Hepatocyte (in vitro differentiated cells): ENCODE data around the gene POU6F2. TPM values are rescaled to one million over a fixed set of nuclear protein-coding genes. Genes with fewer than 3 reads are reported as not detected.

Experiments
- DNase-seq: peaks from one replicate; pipeline ENCODE4 v3.0.0-alpha.2; 2016; ENCODE audit warnings: low spot score
- H2AFZ ChIP-seq: fragments of 200-600 bp; sonication (generic); 2 replicates; pipeline ENCODE4 v1.6.0; 2016; ENCODE audit warnings: antibody characterized with exemption, mild to moderate bottlenecking
- H3K27ac ChIP-seq: fragments of 200-600 bp; sonication (generic); 2 replicates; pipeline ENCODE4 v1.5.1; 2016; ENCODE audit warnings: mild to moderate bottlenecking
- H3K27me3 ChIP-seq: fragments of 200-600 bp; sonication (generic); 2 replicates; pipeline ENCODE4 v1.6.1; 2016
- H3K36me3 ChIP-seq: fragments of 200-600 bp; sonication (generic); replicated peaks from 2 replicates; pipeline ENCODE4 v1.5.1; 2016; ENCODE audit warnings: low read depth; ENCODE audit not compliant: insufficient read depth
- H3K4me1 ChIP-seq: fragments of 200-600 bp; sonication (generic); 2 replicates; pipeline ENCODE4 v1.5.1; 2016; ENCODE audit warnings: mild to moderate bottlenecking, moderate library complexity; ENCODE audit not compliant: insufficient read depth
- H3K4me2 ChIP-seq: fragments of 200-600 bp; sonication (generic); 2 replicates; pipeline ENCODE4 v1.6.0; 2016
- H3K4me3 ChIP-seq: fragments of 200-600 bp; sonication (generic); 2 replicates; pipeline ENCODE4 v1.5.1; 2016; ENCODE audit warnings: mild to moderate bottlenecking
- H3K79me2 ChIP-seq: fragments of 200-600 bp; sonication (generic); 2 replicates; pipeline ENCODE4 v1.6.0; 2017; ENCODE audit warnings: mild to moderate bottlenecking
- H3K9me2 ChIP-seq: fragments of 200-600 bp; sonication (generic); replicated peaks from 2 replicates; pipeline ENCODE4 v1.6.0; 2017; ENCODE audit warnings: mild to moderate bottlenecking; ENCODE audit not compliant: insufficient read depth
- H3K9me3 ChIP-seq: fragments of 200-600 bp; sonication (generic); 2 replicates; pipeline ENCODE4 v1.5.1; 2016; ENCODE audit warnings: low read depth, mild to moderate bottlenecking
- H4K20me1 ChIP-seq: fragments of 200-600 bp; sonication (generic); 2 replicates; pipeline ENCODE4 v1.6.0; 2016; ENCODE audit warnings: mild to moderate bottlenecking; ENCODE audit not compliant: insufficient read depth, poor library complexity, severe bottlenecking
- CTCF ChIP-seq: fragments of 200-600 bp; sonication (generic); IDR thresholded peaks from 2 replicates; pipeline ENCODE4 v1.5.1; 2016; ENCODE audit warnings: antibody characterized with exemption, mild to moderate bottlenecking; ENCODE audit not compliant: poor library complexity
- EZH2 ChIP-seq: fragments of 200-600 bp; sonication (generic); IDR thresholded peaks from 2 replicates; pipeline ENCODE4 v1.6.1; 2016; ENCODE audit warnings: antibody characterized with exemption, mild to moderate bottlenecking, borderline replicate concordance
- EZH2phosphoT487 ChIP-seq: fragments of 200-600 bp; sonication (generic); IDR thresholded peaks from one replicate; pipeline ENCODE4 v1.6.1; 2018; ENCODE audit warnings: antibody characterized with exemption, mild to moderate bottlenecking, low read depth, moderate library complexity; ENCODE audit not compliant: unreplicated experiment, severe bottlenecking
- WGBS: methylation state at CpG from one replicate; pipeline ENCODE4 v1.1.6; 2016; ENCODE audit warnings: low lambda C conversion rate; ENCODE audit errors: missing lambda C conversion rate; 5-methylcytosine and 5-hydroxymethylcytosine counted together
- polyA plus RNA-seq: library from polyadenylated mRNA; unstranded; fragments of >200 nt; fragmentation: Nextera tagmentation; extraction: Ambion mirVana; gene quantifications from 2 replicates; pipeline ENCODE4 v1.2.1, GENCODE V29; 2016
- total RNA-seq: library from RNA; depleted of rRNA; stranded (reverse); fragments of >200 nt; gene quantifications from 2 replicates; pipeline ENCODE4 v1.2.3, GENCODE V29; 2014

POU6F2 gene
- total RNA-seq = 0.67 and 0.88 TPM in 2 replicates
- polyA plus RNA-seq = 1.3 and 1.4 TPM in 2 replicates

- no peaks in the 10 kb centered on the region for H3K79me2 ChIP-seq
- DNase-seq = no peak
- H3K4me3 ChIP-seq = no peak within 1 kb of the TSS
- no peak within 1 kb of the TSS for H2AFZ ChIP-seq
- H4K20me1 ChIP-seq = no peaks in the 10 kb centered on the region
- H3K27ac ChIP-seq = no peak within 1 kb of the TSS
- H3K36me3 ChIP-seq = no peaks in the 10 kb centered on the region
- TF ChIP-seq CTCF = no peak
- peak within 1 kb of the TSS; percentile 17 for H3K4me2 ChIP-seq
- no peaks in the 10 kb centered on the region for H3K9me3 ChIP-seq
- 94% methylated on average over 7 of the region's 7 CpGs for WGBS
- H3K4me1 ChIP-seq = peaks cover 4% of the 10 kb centered on the region
- H3K9me2 ChIP-seq = no peaks in the 10 kb centered on the region
- peaks cover 41% of the 10 kb centered on the region for H3K27me3 ChIP-seq
Measured at GRCh38 chr7:38977685-38978084, at the start of gene POU6F2. POU6F2 (plus strand) TSS chr7:38977909; CDS start chr7:38977954, 45 bp downstream.

GRCh38 chr7:38928506-38928905 is 49.2 kb upstream of the POU6F2 start:
- Histone ChIP-seq H3K4me2 (no peak overlapping the region), H3K27me3 (no peaks in the 10 kb centered on the region), H3K4me1 (no peaks in the 10 kb centered on the region), H3K79me2 (no peaks in the 10 kb centered on the region), H3K27ac (no peak overlapping the region), H3K9me3 (no peaks in the 10 kb centered on the region), H3K9me2 (no peaks in the 10 kb centered on the region), H3K36me3 (no peaks in the 10 kb centered on the region), H3K4me3 (no peak overlapping the region), H4K20me1 (no peaks in the 10 kb centered on the region), H2AFZ (no peak overlapping the region)
- no peak for DNase-seq
- WGBS = 95% methylated on average over 3 of the region's 3 CpGs
- TF ChIP-seq EZH2phosphoT487 (no peak), CTCF (no peak), EZH2 (no peak)

DNA sequence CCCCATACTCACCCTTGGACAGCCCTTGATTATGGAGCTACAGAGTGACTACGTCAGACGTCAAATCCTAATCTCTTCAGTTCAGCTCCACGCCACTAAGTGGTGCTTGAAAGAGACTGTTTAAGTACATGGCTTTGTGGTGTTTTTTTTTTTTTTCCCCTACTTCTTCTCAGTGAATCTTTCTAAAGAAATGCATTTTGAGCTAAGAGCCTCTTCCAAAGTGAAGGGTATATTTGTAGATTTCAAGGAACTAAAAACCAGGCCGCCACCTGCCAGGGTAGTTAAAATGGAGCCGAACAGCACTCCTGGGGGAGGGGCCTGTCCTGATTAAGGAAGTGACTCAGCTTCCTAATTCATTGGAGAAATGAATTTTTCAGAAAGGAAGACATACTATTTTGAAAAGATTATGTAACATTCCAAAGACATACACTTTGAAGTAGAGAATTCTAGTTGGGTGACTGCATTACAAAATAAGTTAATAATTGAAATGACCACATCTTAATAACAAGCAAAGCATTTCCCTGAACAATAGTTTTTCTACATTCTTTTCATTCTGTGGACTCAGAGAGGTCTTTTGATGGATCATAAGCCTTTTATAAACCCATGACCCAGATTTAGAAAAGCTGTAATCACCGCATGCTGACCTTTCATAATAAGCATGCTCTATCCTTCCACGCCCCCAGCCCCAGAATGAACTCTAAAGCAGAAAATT is 48.1 kb upstream of the POU6F2 start:
- no peak overlapping the region for H2AFZ ChIP-seq
- H3K36me3 ChIP-seq = no peaks in the 10 kb centered on the region
- H3K9me3 ChIP-seq = no peaks in the 10 kb centered on the region
- no peaks in the 10 kb centered on the region for H3K27me3 ChIP-seq
- no peaks in the 10 kb centered on the region for H3K79me2 ChIP-seq
- H3K4me3 ChIP-seq = no peak overlapping the region
- H4K20me1 ChIP-seq = no peaks in the 10 kb centered on the region
- no peaks in the 10 kb centered on the region for H3K4me1 ChIP-seq
- WGBS = 78% methylated on average over 7 of the region's 7 CpGs
- TF ChIP-seq CTCF = no peak
- TF ChIP-seq EZH2phosphoT487 = no peak
- no peak for TF ChIP-seq EZH2
- no peaks in the 10 kb centered on the region for H3K9me2 ChIP-seq
- no peak overlapping the region for H3K27ac ChIP-seq
- no peak overlapping the region for H3K4me2 ChIP-seq
- no peak for DNase-seq
